ENCODE data around the gene LPCAT3.

Gene LPCAT3

DNA sequence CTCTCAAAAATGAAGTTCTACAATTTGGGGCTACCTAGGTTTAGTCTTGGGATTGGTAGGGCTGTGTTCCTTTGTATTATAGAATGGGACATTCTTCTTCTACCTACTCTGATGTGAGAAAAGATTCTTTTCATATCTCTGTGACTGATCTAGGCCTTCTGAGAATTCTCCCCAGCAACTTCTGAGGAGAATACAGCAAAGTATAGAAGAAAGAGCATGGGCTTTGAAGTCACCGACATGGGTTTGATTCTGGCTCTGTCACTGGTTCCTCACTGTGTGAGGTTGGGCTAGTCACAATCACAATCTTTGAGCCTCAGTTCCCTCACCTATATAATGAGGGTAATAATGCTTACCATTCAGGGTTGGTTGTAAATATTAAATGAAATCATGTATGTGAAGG lies 85.5 kb downstream of the LPCAT3 start:
- TF ChIP-seq, protein P1, sequence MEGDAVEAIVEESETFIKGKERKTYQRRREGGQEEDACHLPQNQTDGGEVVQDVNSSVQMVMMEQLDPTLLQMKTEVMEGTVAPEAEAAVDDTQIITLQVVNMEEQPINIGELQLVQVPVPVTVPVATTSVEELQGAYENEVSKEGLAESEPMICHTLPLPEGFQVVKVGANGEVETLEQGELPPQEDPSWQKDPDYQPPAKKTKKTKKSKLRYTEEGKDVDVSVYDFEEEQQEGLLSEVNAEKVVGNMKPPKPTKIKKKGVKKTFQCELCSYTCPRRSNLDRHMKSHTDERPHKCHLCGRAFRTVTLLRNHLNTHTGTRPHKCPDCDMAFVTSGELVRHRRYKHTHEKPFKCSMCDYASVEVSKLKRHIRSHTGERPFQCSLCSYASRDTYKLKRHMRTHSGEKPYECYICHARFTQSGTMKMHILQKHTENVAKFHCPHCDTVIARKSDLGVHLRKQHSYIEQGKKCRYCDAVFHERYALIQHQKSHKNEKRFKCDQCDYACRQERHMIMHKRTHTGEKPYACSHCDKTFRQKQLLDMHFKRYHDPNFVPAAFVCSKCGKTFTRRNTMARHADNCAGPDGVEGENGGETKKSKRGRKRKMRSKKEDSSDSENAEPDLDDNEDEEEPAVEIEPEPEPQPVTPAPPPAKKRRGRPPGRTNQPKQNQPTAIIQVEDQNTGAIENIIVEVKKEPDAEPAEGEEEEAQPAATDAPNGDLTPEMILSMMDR (IDR thresholded peaks at IDR 0.05): no peak

DNA sequence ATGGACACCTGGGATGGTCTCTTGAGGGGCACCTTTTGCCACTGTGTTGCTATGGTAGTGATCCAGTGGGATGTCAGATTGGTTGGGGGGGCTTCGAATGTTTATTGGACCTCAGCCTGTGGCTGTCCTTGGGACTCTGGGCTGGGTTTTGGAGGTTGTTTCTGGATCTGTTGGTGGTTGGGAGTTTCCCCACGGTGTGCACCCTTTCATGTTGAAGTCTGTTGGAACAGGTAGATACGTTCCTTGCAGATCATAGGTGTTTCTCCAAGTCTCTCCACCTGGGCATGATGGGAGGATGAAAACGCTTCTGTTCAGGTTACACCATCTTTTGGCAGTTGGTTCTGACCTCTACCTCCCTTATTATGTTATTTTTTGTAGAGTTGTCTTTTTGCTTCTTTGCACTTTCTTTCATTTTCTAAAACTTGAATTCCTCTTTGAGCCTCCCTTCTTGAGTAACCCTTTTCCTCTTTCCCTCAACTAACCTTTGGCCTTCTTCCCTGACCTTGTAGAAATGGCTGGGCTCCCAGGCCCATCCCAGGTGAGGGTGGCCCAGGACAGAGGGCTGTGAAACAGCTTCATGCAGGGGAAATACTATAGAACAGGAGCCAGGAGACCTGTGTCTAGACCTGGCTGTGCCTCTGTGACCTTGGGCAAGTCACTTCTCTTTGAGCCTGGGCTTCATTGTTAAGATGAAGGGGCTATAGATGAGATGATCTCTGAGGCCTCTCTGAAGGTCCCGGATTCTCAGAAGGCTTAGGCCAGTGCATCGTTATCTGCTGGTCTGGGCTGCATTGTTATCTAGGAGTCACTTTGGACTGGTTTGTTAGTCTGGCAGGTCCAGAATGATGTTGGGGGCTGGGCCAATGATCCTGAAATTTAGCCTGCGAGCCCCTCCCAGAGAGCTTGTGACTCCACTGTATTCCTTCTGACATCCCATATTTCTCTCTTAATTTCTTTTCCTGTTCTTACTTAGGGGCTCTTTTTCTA lies 88.5 kb downstream of the LPCAT3 start:
- TF ChIP-seq, protein P1 (IDR thresholded peaks at IDR 0.05): no peak

DNA sequence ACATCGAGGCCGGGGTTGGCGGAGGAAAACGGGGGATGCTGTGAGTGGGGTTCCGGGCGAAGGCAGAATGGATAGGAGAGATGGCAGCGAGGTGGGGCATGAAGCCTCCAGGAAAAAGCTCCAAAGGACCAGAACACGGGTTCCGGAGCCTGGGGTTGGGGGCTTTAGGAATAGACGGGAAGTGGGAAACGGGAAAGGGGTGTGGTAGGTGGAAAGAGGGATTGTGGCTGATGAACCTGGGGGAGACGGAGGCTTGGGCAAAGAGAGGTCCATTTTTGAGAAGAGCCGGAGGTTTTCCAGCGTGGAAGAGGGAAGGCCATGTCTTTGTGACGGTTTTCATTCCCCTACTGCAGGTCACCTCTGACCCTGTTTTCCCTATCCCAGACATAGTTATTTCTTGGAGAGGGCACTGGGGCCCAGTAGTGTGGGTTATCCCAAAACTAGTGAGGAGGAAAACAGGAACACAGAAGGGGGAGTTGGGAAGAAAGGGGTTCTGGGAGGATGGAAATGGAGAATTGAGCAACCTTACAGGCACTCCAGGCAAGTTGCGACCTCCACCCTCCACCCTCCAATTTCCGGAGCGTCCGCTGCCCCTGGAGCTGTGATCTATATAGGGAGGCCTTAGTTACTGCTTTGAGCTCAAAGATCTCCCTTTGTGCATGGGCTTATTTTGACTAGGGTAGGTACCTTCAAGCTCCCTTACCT lies 89.4 kb downstream of the LPCAT3 start:
- TF ChIP-seq, protein P1 (IDR thresholded peaks at IDR 0.05): no peak

DNA sequence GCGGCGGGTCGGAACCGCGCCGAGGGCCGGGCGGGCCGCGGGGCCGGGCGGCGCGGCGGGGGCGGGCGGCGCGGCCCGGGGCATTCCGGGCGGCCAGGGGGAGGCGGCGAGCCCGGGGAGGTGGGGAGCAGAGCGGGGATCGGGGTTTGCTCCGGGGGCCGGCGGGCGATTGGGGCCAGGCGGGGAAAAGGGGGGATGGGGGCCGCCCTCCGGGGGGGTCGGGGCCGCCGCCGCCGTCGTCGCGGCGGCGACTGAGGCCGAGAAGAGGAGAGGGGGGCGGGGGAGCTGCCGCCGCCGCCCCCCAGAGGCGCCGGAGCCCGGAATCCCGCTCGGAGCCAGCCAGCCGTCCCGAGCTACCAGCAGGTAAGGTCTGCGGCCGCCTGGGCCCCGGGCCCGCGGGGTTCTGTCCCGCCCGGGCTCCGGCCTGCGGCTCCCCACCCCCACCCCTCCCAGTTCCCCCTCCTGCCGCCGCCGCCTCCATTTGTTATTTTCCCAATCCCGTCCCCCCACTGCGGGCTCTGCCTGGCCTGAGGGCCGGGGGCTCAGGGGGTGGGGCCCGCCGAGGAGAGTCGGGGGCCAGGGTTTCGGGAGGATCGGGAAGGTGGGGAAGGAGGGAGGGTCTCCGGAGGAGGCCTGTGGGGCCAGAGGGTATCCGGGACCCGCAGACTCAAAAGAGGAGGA lies 90.1 kb downstream of the LPCAT3 start:
- TF ChIP-seq, protein P1 (IDR thresholded peaks at IDR 0.05): no peak

DNA sequence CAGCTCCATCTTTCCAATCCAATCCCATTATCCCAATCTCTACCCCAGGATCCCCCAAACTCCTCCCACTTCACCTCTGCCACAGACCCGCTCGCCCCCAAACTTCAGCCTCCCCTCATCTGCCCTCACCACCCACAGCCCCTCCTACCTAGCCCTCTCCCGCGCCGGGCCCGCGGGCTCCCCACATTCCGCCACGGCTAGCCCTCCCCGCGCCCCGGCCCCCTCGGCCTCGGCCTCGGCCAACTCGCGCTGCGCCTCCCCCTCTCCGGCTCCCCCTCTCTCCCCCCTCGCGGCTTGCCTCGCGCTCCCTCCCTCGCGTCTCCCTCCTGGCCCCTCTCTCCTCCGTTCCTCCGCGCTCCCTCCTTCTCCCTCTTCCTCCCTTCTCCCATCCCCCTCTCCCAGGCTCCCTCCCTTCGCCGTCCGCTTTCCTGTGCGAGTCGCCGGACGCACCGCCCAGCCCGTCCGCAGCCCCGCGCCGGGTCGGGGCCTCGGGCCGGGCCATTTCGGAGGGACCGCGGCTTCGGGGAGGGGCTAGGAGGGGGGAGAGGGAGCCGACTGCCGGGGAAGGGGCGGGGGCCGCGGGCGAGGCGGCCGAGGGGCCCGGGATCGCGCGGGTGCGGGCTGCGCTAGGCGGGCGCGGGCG lies 90.8 kb downstream of the LPCAT3 start, which contains the start of gene ATN1:
ATN1 (plus strand) TSS at position 581 of the 643 bp plus-strand sequence. CDS start 6,043 bp downstream, outside the sequence.
- TF ChIP-seq, protein P1 (IDR thresholded peaks at IDR 0.05): no peak
